IMR-90 (cell line): ENCODE data around the gene FITM2. TPM values are rescaled to one million over a fixed set of nuclear protein-coding genes. Genes with fewer than 3 reads are reported as not detected.

Experiments used
- ATAC-seq: fragments of 200-7000 bp; cut with Tn5 transposase; 2 replicates; pipeline ENCODE4 v1.9.1; 2020; ENCODE audit warnings: low read depth, mild to moderate bottlenecking, moderate library complexity
- BruUV-seq: library from RNA; stranded (reverse); fragments of 400-500 nt; replicated peaks from 2 replicates; lab custom pipeline; 2021; lab: Mats Ljungman, UMichigan
- CTCF ChIA-PET: fragments of 300-600 bp; formaldehyde crosslinking; extraction: SDS; loops from one replicate; lab custom pipeline; 2021; ENCODE audit warnings: antibody characterized with exemption; lab: Yijun Ruan, JAX
- POLR2A ChIA-PET: fragments of 300-600 bp; sonication (Branson Sonifier 250); formaldehyde crosslinking; loops from one replicate; lab custom pipeline; 2022; ENCODE audit warnings: antibody characterized with exemption; ENCODE audit not compliant: unreplicated experiment; lab: Charles Lee
- DNase-seq: peaks from one replicate; pipeline ENCODE4 v3.0.0; 2013
- H2AFZ ChIP-seq: replicated peaks from 2 replicates; pipeline ENCODE3; 2013; ENCODE audit warnings: low read length, mild to moderate bottlenecking; ENCODE audit not compliant: poor library complexity
- H2AK5ac ChIP-seq: 2 replicates; pipeline ENCODE4 v1.6.1; 2013; ENCODE audit warnings: low read depth, low read length, inconsistent platforms
- H2AK9ac ChIP-seq: replicated peaks from 2 replicates; pipeline ENCODE3; 2013; ENCODE audit warnings: mild to moderate bottlenecking, low read depth, low read length, moderate library complexity; ENCODE audit not compliant: poor library complexity
- H2BK120ac ChIP-seq: 2 replicates; pipeline ENCODE4 v1.6.1; 2013; ENCODE audit warnings: low read depth, low read length, inconsistent platforms
- H2BK15ac ChIP-seq: 3 replicates; pipeline ENCODE4 v1.6.1; 2013; ENCODE audit warnings: low read depth, low read length, inconsistent platforms
- H2BK20ac ChIP-seq: 2 replicates; pipeline ENCODE4 v1.6.1; 2013; ENCODE audit warnings: low read depth, mild to moderate bottlenecking, inconsistent platforms, low read length, moderate library complexity
- H2BK5ac ChIP-seq: 2 replicates; pipeline ENCODE4 v1.6.1; 2013; ENCODE audit warnings: mild to moderate bottlenecking, low read depth, low read length, inconsistent platforms; ENCODE audit not compliant: poor library complexity, severe bottlenecking
- H3K14ac ChIP-seq: replicated peaks from 2 replicates; pipeline ENCODE4 v1.6.1; 2013; ENCODE audit warnings: low read depth, low read length, inconsistent platforms
- H3K18ac ChIP-seq: 2 replicates; pipeline ENCODE4 v1.6.1; 2013; ENCODE audit warnings: low read depth, low read length, control low read depth
- H3K23ac ChIP-seq: 2 replicates; pipeline ENCODE4 v1.6.1; 2013; ENCODE audit warnings: low read depth, low read length, inconsistent platforms
- H3K27ac ChIP-seq: 2 replicates; pipeline ENCODE4 v1.5.1; 2013; ENCODE audit warnings: mild to moderate bottlenecking, control low read depth, low read length; ENCODE audit not compliant: insufficient read depth
- H3K27me3 ChIP-seq: 2 replicates; pipeline ENCODE4 v1.6.1; 2013; ENCODE audit warnings: low read length; ENCODE audit not compliant: control insufficient read depth, insufficient read depth
- H3K36me3 ChIP-seq: 2 replicates; pipeline ENCODE4 v1.6.1; 2013; ENCODE audit warnings: low read length, mixed read lengths; ENCODE audit not compliant: control insufficient read depth, insufficient read depth
- H3K4ac ChIP-seq: 2 replicates; pipeline ENCODE4 v1.6.1; 2013; ENCODE audit warnings: low read depth, low read length, inconsistent platforms
- H3K4me1 ChIP-seq: 2 replicates; pipeline ENCODE4 v1.6.1; 2013; ENCODE audit warnings: low read length, mixed read lengths; ENCODE audit not compliant: control insufficient read depth, insufficient read depth
- H3K4me2 ChIP-seq: 2 replicates; pipeline ENCODE4 v1.6.1; 2013; ENCODE audit warnings: low read depth, mild to moderate bottlenecking, control low read depth, low read length, moderate library complexity
- H3K4me3 ChIP-seq: 2 replicates; pipeline ENCODE4 v1.5.1; 2013; ENCODE audit warnings: low read depth, mild to moderate bottlenecking, control low read depth, low read length, moderate library complexity; ENCODE audit not compliant: insufficient read depth
- H3K56ac ChIP-seq: 2 replicates; pipeline ENCODE4 v1.6.1; 2013; ENCODE audit warnings: low read length, inconsistent platforms; ENCODE audit not compliant: insufficient read depth; ENCODE audit errors: extremely low read depth
- H3K79me1 ChIP-seq, 2 experiments: 2 replicates each; pipeline ENCODE4 v1.6.1; 2013; ENCODE audit warnings: low read length in 2 of 2, inconsistent platforms in 1 of 2, low read depth in 1 of 2
- H3K9ac ChIP-seq: 2 replicates; pipeline ENCODE4 v1.6.1; 2013; ENCODE audit warnings: low read depth, low read length, control low read depth
- H3K9me1 ChIP-seq: 2 replicates; pipeline ENCODE4 v1.6.1; 2013; ENCODE audit warnings: low read length, inconsistent platforms; ENCODE audit not compliant: insufficient read depth
- H3K9me3 ChIP-seq: 2 replicates; pipeline ENCODE4 v1.6.1; 2013; ENCODE audit warnings: low read length; ENCODE audit not compliant: control insufficient read depth, insufficient read depth
- H4K20me1 ChIP-seq: 2 replicates; pipeline ENCODE4 v1.6.1; 2013; ENCODE audit warnings: low read length, inconsistent platforms; ENCODE audit not compliant: insufficient read depth
- H4K5ac ChIP-seq: 2 replicates; pipeline ENCODE4 v1.6.1; 2013; ENCODE audit warnings: mild to moderate bottlenecking, low read depth, low read length, control low read depth
- H4K8ac ChIP-seq, 2 experiments: 2 replicates each; pipeline ENCODE4 v1.6.1; 2013; ENCODE audit warnings: low read depth in 2 of 2, low read length in 2 of 2, control low read depth in 1 of 2, inconsistent platforms in 1 of 2
- H4K91ac ChIP-seq: 2 replicates; pipeline ENCODE4 v1.6.1; 2013; ENCODE audit warnings: low read depth, low read length, inconsistent platforms; ENCODE audit not compliant: insufficient read depth
- BHLHE40 ChIP-seq: fragments of 150-350 bp; IDR thresholded peaks from 2 replicates; pipeline ENCODE4 v1.6.1; 2016; ENCODE audit warnings: mild to moderate bottlenecking, low read depth, low read length
- CEBPB ChIP-seq: IDR thresholded peaks from 2 replicates; pipeline ENCODE4 v1.6.1; 2012; ENCODE audit warnings: low read depth, low read length, improper control_type of control experiment
- CHD1 ChIP-seq: IDR thresholded peaks from 2 replicates; pipeline ENCODE4 v1.6.1; 2012; ENCODE audit warnings: low read depth, low read length, improper control_type of control experiment
- CTCF ChIP-seq: conservative IDR thresholded peaks from 2 replicates; pipeline ENCODE4 v1.5.1; 2012; ENCODE audit warnings: mild to moderate bottlenecking, low read depth, low read length, improper control_type of control experiment
- ELK1 ChIP-seq: fragments of 150-350 bp; IDR thresholded peaks from 2 replicates; pipeline ENCODE4 v1.6.1; 2016; ENCODE audit warnings: low read depth, mild to moderate bottlenecking, low read length, moderate library complexity, borderline replicate concordance
- FOS ChIP-seq: fragments of 150-350 bp; IDR thresholded peaks from 2 replicates; pipeline ENCODE4 v1.6.1; 2016; ENCODE audit warnings: low read depth, low read length
- MAFK ChIP-seq: IDR thresholded peaks from 2 replicates; pipeline ENCODE4 v1.6.1; 2012; ENCODE audit warnings: low read depth, low read length, improper control_type of control experiment
- MAZ ChIP-seq: IDR thresholded peaks from 2 replicates; pipeline ENCODE4 v1.6.1; 2012; ENCODE audit warnings: low read depth, mild to moderate bottlenecking, low read length, improper control_type of control experiment, moderate library complexity, borderline replicate concordance
- MXI1 ChIP-seq: IDR thresholded peaks from 2 replicates; pipeline ENCODE4 v1.6.1; 2012; ENCODE audit warnings: low read depth, mild to moderate bottlenecking, low read length, moderate library complexity, borderline replicate concordance
- NFE2L2 ChIP-seq: fragments of 150-350 bp; IDR thresholded peaks from 2 replicates; pipeline ENCODE4 v1.6.1; 2016; ENCODE audit warnings: low read depth, mild to moderate bottlenecking, low read length
- POLR2A ChIP-seq: IDR thresholded peaks from 2 replicates; pipeline ENCODE4 v1.6.1; 2012; ENCODE audit warnings: mild to moderate bottlenecking, low read depth, low read length
- RAD21 ChIP-seq: IDR thresholded peaks from 2 replicates; pipeline ENCODE4 v1.6.1; 2012; ENCODE audit warnings: low read length, improper control_type of control experiment
- RCOR1 ChIP-seq: IDR thresholded peaks from 2 replicates; pipeline ENCODE4 v1.6.1; 2012; ENCODE audit warnings: mild to moderate bottlenecking, low read length, improper control_type of control experiment; ENCODE audit not compliant: insufficient replicate concordance
- RFX5 ChIP-seq: IDR thresholded peaks from 2 replicates; pipeline ENCODE4 v1.8.0; 2012; ENCODE audit warnings: low read depth, mild to moderate bottlenecking, low read length, moderate library complexity
- SMC3 ChIP-seq: fragments of 150-350 bp; IDR thresholded peaks from 2 replicates; pipeline ENCODE4 v1.6.1; 2016; ENCODE audit warnings: low read depth, mild to moderate bottlenecking, antibody characterized with exemption, low read length, moderate library complexity
- USF2 ChIP-seq: fragments of 150-350 bp; IDR thresholded peaks from 2 replicates; pipeline ENCODE4 v1.6.1; 2017; ENCODE audit warnings: mild to moderate bottlenecking, antibody characterized with exemption, low read length, low read depth
- dilution Hi-C: fragments of 300-500 bp; cut with HindIII; formaldehyde crosslinking; loops from one replicate; pipeline ENCODE4 v1.14.3; 2018; ENCODE audit warnings: low sequenced_read_pairs; ENCODE audit not compliant: unreplicated experiment
- in situ Hi-C: fragments of 300-500 bp; cut with MboI; formaldehyde crosslinking; loops from 3 replicates; pipeline ENCODE4 v1.14.3; 2019; ENCODE audit warnings: low sequenced_read_pairs, inconsistent platforms, mixed read lengths
- intact Hi-C: fragments of 100-400 bp; cut with micrococcal nuclease; formaldehyde crosslinking; loops from 2 replicates; pipeline ENCODE4 v1.10.0; 2022
- polyA plus RNA-seq, 3 experiments: library from polyadenylated mRNA; depleted of rRNA; stranded (reverse); fragments of >200 nt; gene quantifications; 2 replicates each; pipeline ENCODE4 v1.2.3, GENCODE V29; 2012; ENCODE audit warnings: low replicate concordance in 1 of 3
- total RNA-seq: library from RNA; depleted of rRNA; stranded (reverse); fragments of >200 nt; gene quantifications from 2 replicates; pipeline ENCODE4 v1.2.3, GENCODE V29; 2012

Gene FITM2
- total and polyA plus RNA-seq, 2 of the 4 experiments (the other 2 are of a cell fraction), result 3.4 to 6.5 TPM

- Histone ChIP-seq H3K56ac (no peak overlapping the region), H2BK20ac (no peak overlapping the region), H3K79me1 (peaks cover 4 to 10% of the 10 kb centered on the region in 2 experiments; a peak in 2 of 4 replicates), H3K27me3 (peaks cover 2% of the 10 kb centered on the region; the same call in 1 of the 2 replicates), H3K14ac (no peak overlapping the region), H3K4me3 (no peak overlapping the region), H3K9ac (no peak overlapping the region), H2BK120ac (no peak overlapping the region), H3K36me3 (no peaks in the 10 kb centered on the region), H3K23ac (no peak overlapping the region), H3K18ac (no peak overlapping the region), H4K91ac (no peak overlapping the region), H2AFZ (no peak overlapping the region), H3K4me1 (peaks cover under 1% of the 10 kb centered on the region), H3K27ac (no peak overlapping the region), H4K5ac (no peak overlapping the region), H2AK9ac (no peak overlapping the region), H3K4ac (no peak overlapping the region), H2BK5ac (no peak overlapping the region), H2AK5ac (no peak overlapping the region), H3K4me2 (no peak overlapping the region), H3K9me3 (no peaks in the 10 kb centered on the region), H2BK15ac (no peak overlapping the region), H4K20me1 (no peaks in the 10 kb centered on the region), H4K8ac (no peak overlapping the region), H3K9me1 (no peaks in the 10 kb centered on the region)
- ChIA-PET CTCF (interaction anchor here (0.7 to 6.4 kb wide), 2 partner anchors 93 to 97 kb away, joined by 4 to 52 read pairs; no protein-coding TSS in a partner anchor), POLR2A (interaction anchor here (0.6 kb wide), 1 partner anchor 75 kb away, joined by 3 read pairs; no protein-coding TSS in a partner anchor)
- DNase-seq, result no peak
- ATAC-seq, result no peak
- in situ Hi-C loops, result loop anchor here (5.0 kb wide), 2 partner anchors 98 to 198 kb away; no protein-coding TSS in a partner anchor
- dilution Hi-C loops, result no loop called here
- no TSS peak for BruUV-seq
- intact Hi-C loops, result loop anchor here (10.0 kb wide), 1 partner anchor 140 kb away; no protein-coding TSS in a partner anchor
- TF ChIP-seq NFE2L2 (no peak), RFX5 (no peak), RAD21 (no peak), POLR2A (no peak), USF2 (no peak), MAZ (no peak), BHLHE40 (no peak), ELK1 (no peak), FOS (no peak), CEBPB (no peak), MAFK (no peak), SMC3 (no peak), CHD1 (no peak), RCOR1 (no peak), CTCF (no peak), MXI1 (no peak)
Measured at GRCh38 chr20:44314870-44315269, 3.9 kb upstream of the FITM2 start.
